KMS-11 (cell line): ENCODE measurements around the gene APBB1IP.

ENCODE experiments used
- H2AFZ ChIP-seq: fragments of 200-600 bp; sonication (generic); 2 replicates; pipeline ENCODE4 v1.6.1; 2016; ENCODE audit warnings: antibody characterized with exemption, mixed run types, low read depth
- H3K27ac ChIP-seq: fragments of 200-600 bp; sonication (generic); 2 replicates; pipeline ENCODE4 v1.6.1; 2016; ENCODE audit warnings: mild to moderate bottlenecking, mixed run types
- H3K27me3 ChIP-seq: fragments of 200-600 bp; sonication (generic); 2 replicates; pipeline ENCODE4 v1.6.1; 2017; ENCODE audit warnings: mild to moderate bottlenecking, low read depth, mixed run types, moderate library complexity; ENCODE audit not compliant: insufficient read depth
- H3K36me3 ChIP-seq: fragments of 200-600 bp; sonication (generic); 2 replicates; pipeline ENCODE4 v1.6.1; 2017; ENCODE audit warnings: mild to moderate bottlenecking, mixed run types; ENCODE audit not compliant: insufficient read depth
- H3K4me1 ChIP-seq: fragments of 200-600 bp; sonication (generic); 2 replicates; pipeline ENCODE4 v1.6.1; 2016; ENCODE audit warnings: mild to moderate bottlenecking, low read depth, mixed run types; ENCODE audit not compliant: poor library complexity, severe bottlenecking
- H3K4me2 ChIP-seq: fragments of 200-600 bp; sonication (generic); 2 replicates; pipeline ENCODE4 v1.7.0; 2016; ENCODE audit warnings: mild to moderate bottlenecking, mixed run types
- H3K4me3 ChIP-seq: fragments of 200-600 bp; sonication (generic); IDR thresholded peaks from 2 replicates; pipeline ENCODE4 v1.6.1; 2017; ENCODE audit warnings: low read depth, low read length, mixed read lengths; ENCODE audit not compliant: insufficient read depth
- H3K79me2 ChIP-seq: fragments of 200-600 bp; sonication (generic); 2 replicates; pipeline ENCODE4 v1.6.1; 2016; ENCODE audit warnings: low read depth, mixed run types; ENCODE audit not compliant: insufficient read depth
- H3K9ac ChIP-seq: fragments of 200-600 bp; sonication (generic); 2 replicates; pipeline ENCODE4 v1.6.1; 2016; ENCODE audit warnings: mild to moderate bottlenecking, mixed run types
- H4K20me1 ChIP-seq: fragments of 200-600 bp; sonication (generic); 2 replicates; pipeline ENCODE4 v1.6.1; 2016; ENCODE audit warnings: mild to moderate bottlenecking, mixed run types; ENCODE audit not compliant: insufficient read depth
- TF ChIP-seq, protein P1 (sequence below): fragments of 200-600 bp; sonication (generic); conservative IDR thresholded peaks from 2 replicates; pipeline ENCODE4 v1.6.1; 2017; ENCODE audit warnings: low read depth, mild to moderate bottlenecking, antibody characterized with exemption, low read length, moderate library complexity, mixed read lengths

Gene APBB1IP

DNA sequence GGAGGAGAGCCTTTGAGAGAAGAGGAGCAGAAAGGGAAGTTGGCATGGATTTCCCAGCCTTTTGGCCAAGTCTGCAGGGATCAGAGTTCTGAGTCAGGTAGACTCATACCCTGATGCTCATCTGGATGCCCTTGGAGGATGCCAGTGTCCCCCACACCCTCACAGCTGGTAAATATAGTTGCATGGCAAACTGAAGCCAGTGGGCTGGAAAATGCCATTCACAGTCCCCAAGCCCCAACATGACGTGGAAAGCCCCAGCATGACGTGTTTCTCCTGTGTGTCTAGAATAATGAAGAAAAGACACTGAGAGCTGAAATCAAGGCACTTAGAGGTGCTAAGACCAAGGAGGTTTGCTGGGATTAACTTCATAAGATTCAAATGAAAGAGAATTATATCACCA is 24.8 kb upstream of the APBB1IP start:
- H3K79me2 ChIP-seq = no peaks in the 10 kb centered on the region
- no peak overlapping the region for H3K4me3 ChIP-seq
- H3K27ac ChIP-seq = no peak overlapping the region
- no peaks in the 10 kb centered on the region for H3K4me1 ChIP-seq
- no peak overlapping the region for H2AFZ ChIP-seq
- no peaks in the 10 kb centered on the region for H4K20me1 ChIP-seq
- no peak overlapping the region for H3K9ac ChIP-seq
- TF ChIP-seq, protein P1, sequence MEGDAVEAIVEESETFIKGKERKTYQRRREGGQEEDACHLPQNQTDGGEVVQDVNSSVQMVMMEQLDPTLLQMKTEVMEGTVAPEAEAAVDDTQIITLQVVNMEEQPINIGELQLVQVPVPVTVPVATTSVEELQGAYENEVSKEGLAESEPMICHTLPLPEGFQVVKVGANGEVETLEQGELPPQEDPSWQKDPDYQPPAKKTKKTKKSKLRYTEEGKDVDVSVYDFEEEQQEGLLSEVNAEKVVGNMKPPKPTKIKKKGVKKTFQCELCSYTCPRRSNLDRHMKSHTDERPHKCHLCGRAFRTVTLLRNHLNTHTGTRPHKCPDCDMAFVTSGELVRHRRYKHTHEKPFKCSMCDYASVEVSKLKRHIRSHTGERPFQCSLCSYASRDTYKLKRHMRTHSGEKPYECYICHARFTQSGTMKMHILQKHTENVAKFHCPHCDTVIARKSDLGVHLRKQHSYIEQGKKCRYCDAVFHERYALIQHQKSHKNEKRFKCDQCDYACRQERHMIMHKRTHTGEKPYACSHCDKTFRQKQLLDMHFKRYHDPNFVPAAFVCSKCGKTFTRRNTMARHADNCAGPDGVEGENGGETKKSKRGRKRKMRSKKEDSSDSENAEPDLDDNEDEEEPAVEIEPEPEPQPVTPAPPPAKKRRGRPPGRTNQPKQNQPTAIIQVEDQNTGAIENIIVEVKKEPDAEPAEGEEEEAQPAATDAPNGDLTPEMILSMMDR = no peak
- H3K4me2 ChIP-seq = no peak overlapping the region
- H3K27me3 ChIP-seq = no peaks in the 10 kb centered on the region
- H3K36me3 ChIP-seq = no peaks in the 10 kb centered on the region

GRCh38 chr10:26417136-26417535 is 21.0 kb upstream of the APBB1IP start:
- Histone ChIP-seq H3K4me3 (no peak overlapping the region), H4K20me1 (no peaks in the 10 kb centered on the region), H3K9ac (no peak overlapping the region), H3K27ac (no peak overlapping the region), H3K79me2 (no peaks in the 10 kb centered on the region), H2AFZ (no peak overlapping the region), H3K4me1 (no peaks in the 10 kb centered on the region), H3K36me3 (no peaks in the 10 kb centered on the region), H3K27me3 (no peaks in the 10 kb centered on the region), H3K4me2 (no peak overlapping the region)
- TF ChIP-seq, protein P1 = no peak

- H3K27ac ChIP-seq = no peak overlapping the region
- no peak overlapping the region for H2AFZ ChIP-seq
These were observed 15.2 kb upstream of the APBB1IP start for GRCh38 chr10:26422977-26423376.

DNA sequence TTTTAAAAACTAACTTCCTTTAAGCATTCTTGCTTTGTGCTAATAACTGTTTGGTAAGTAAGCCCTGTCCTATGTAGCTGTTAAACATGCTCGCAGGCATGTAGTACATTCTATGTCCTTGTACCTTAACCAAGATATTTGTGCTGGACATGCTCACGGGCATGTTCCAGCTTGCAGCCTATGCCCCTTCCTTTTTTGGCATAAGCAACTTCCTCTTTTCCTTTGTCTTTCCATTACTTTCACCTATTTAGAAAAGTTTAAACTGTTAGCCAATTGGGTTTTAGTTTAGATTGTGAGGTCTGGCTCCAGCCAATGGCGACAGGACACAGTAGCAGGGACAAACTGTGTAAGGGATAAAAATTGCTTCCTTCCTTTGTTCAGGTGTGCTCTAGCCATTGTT is 14.4 kb upstream of the APBB1IP start:
- H3K27me3 ChIP-seq = no peaks in the 10 kb centered on the region
- H3K4me3 ChIP-seq = no peak overlapping the region
- H3K36me3 ChIP-seq = no peaks in the 10 kb centered on the region
- H3K79me2 ChIP-seq = no peaks in the 10 kb centered on the region
- no peaks in the 10 kb centered on the region for H3K4me1 ChIP-seq
- no peak overlapping the region for H3K4me2 ChIP-seq
- TF ChIP-seq, protein P1 = no peak
- H3K27ac ChIP-seq = no peak overlapping the region
- no peaks in the 10 kb centered on the region for H4K20me1 ChIP-seq
- H3K9ac ChIP-seq = no peak overlapping the region
- H2AFZ ChIP-seq = no peak overlapping the region

More at GRCh38 chr10:26422977-26423376, 15.2 kb upstream of the APBB1IP start:
- Histone ChIP-seq H3K79me2 (no peaks in the 10 kb centered on the region), H4K20me1 (no peaks in the 10 kb centered on the region), H3K4me3 (no peak overlapping the region), H3K27me3 (no peaks in the 10 kb centered on the region), H3K36me3 (no peaks in the 10 kb centered on the region), H3K9ac (no peak overlapping the region), H3K4me1 (no peaks in the 10 kb centered on the region), H3K4me2 (no peak overlapping the region)
- TF ChIP-seq, protein P1 = no peak

DNA sequence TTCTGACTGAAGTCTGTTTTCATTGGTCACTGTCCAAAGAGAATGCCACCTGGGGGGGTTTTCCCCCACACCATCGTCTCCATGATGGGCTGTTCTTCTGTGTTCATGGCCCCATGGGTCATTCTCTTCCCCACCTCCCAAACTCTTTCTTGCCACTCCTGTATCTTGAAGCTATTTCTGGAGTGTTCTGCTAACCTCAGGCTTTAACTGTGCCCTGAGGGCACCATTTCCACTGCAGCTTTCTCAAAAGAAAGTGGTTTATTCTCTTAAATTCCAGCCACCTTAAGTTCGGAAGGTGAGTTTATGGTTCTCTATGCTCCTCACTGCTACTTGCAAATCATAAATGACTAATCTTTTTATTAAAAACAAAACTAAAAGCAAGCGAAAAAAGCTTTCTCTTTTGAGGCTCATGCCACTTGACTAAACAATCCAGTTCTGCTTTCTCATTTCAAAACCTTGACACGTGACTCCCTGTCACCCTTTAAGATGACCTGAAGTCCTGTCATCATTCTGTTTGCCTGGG is 7.4 kb upstream of the APBB1IP start:
- H3K4me1 ChIP-seq = no peaks in the 10 kb centered on the region
- no peaks in the 10 kb centered on the region for H3K27me3 ChIP-seq
- TF ChIP-seq, protein P1 = no peak
- H4K20me1 ChIP-seq = no peaks in the 10 kb centered on the region
- no peaks in the 10 kb centered on the region for H3K79me2 ChIP-seq
- no peak overlapping the region for H3K9ac ChIP-seq
- H3K27ac ChIP-seq = no peak overlapping the region
- no peaks in the 10 kb centered on the region for H3K36me3 ChIP-seq
- no peak overlapping the region for H3K4me2 ChIP-seq
- H3K4me3 ChIP-seq = no peak overlapping the region
- H2AFZ ChIP-seq = no peak overlapping the region
